DMS53 treated with DMSO at 0.1 percent for 48 hours (cell line): ENCODE measurements around the gene TAF1C.
"Not testable (repeated sequence)": the region's sequence is repeated elsewhere in the genome, so short reads cannot be mapped to it uniquely, and the experiment has no call there.

ENCODE experiments used
- DNase-seq: peaks from one replicate; lab custom pipeline; 2025; ENCODE audit not compliant: unreplicated experiment; lab: John Stamatoyannopoulos, UW

The TAF1C gene

GRCh38 chr16:84212631-84213030, 25.8 kb upstream of the TAF1C start:
- DNase-seq: no peak

DNA sequence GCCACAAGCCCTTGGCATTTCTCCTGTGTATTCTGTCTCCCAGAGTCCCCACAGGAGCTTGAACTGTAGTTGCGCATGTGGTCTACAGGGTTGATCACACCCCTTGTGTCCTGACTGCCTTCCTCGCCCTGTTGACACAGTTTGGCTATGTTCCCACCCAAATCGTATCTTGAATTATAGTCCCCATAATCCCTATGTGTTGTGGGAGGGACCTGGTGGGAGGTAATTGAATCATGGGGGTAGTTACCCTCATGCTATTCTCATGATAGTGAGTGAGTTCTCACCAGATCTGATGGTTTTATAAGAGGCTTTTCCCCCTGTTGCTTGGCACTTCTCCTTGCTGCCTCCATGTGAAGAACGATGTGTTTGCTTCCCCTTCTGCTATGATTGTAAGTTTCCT, 25.3 kb upstream of the TAF1C start:
- no peak for DNase-seq

DNA sequence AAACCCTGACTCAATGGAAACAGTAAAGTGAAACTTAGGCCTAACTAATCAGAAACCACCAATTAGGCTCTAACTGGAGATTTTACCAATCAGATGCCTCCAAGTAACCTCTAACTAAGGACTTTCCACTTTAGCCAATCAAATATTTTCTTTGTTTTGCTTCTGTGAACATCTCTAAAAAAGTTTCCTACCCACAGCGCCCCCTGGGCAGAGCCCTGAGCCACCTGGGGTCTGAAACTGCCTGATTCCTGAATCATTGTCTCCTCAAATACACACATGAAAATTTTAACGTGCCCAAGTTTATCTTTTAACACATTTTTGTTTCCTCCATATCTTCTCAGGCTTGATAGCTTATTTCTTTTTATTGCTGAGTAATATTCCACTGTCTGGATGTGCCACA, 23.1 kb upstream of the TAF1C start:
- no peak for DNase-seq

DNA sequence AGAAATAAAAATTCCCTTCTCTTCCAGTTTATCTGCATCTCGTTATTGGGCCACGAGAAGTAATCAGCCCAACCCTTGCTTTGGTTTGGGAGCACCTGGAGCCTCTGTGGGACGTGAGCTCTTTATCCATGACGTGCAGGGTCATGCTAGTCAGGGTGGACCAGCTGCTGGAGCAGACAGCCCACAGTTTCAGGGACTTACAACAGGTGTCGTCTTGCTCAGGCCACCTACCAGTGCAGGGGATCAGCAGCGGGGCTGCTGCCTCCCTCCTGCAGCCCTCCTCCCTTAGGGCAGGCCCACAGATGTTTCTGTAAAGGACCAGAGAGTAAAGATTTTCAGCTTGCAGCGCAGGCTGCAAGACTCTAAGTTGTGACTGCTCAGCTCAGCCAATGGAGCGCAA, 21.0 kb upstream of the TAF1C start:
- no peak for DNase-seq

- DNase-seq: no peak
Measured at GRCh38 chr16:84207251-84207650, 20.4 kb upstream of the TAF1C start.

- no peak for DNase-seq
Measured at GRCh38 chr16:84205976-84206691, 19.3 kb upstream of the TAF1C start.

DNA sequence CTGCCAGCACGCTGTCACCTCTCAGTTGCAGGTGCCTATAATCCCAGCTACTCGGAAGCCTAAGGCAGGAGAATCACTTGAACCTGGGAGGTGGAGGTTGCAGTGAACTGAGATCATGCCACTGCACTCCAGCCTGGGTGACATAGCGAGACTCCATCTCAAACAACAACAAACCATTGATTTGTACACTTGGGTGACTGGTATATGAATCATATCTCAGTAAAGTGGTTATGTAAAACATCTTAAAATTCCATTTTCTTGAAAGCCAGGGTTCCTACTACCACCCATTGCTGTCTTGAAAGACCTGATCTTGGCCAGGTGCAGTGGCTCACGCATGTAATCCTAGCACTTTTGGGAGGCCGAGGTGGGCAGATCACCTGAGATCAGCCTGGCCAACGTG, 18.3 kb upstream of the TAF1C start:
- not testable (repeated sequence) for DNase-seq

GRCh38 chr16:84204551-84204950, 17.7 kb upstream of the TAF1C start:
- not testable (repeated sequence) for DNase-seq

DNA sequence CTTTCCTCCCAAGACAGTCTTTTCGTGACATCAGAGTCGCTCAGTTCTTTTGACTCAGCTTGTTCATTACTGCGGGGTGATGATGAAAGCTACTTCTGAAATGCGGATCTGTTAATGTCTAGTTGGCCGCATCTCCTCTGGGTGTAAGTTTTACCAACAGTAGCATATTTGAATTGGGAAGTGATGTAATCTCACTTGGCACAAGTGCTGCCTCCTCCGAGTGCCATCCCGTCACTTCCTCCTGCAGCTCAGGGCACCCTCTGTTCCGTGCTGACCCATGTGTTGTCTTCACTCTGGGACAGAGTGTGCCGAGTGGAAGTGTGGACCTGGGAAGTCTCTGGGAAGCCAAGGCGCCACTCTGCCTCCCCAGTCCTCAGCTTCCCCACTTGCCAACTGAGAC, 13.0 kb upstream of the TAF1C start:
- DNase-seq: no peak

- no peak for DNase-seq
Measured at GRCh38 chr16:84199097-84199496, 12.2 kb upstream of the TAF1C start.

DNA sequence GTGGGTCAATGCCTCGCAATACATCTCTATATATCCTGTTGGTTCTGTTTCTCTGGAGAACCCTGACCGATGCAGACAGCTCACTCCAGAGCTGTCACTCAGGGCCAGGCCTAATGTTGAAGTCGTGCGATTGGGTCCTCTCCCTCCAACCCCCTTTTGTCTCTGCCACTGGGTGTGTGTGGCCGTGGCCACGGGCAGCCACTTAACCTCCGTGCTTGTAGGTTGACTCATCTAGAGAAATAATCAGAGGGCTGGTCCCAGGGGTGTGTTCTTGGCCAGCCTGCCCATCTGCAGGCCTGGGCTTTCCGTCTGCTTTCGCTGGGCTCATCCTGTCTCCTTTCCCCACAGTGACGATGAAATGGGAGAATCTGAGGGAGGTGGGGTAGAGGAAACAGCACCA, 11.5 kb upstream of the TAF1C start:
- no peak for DNase-seq

DNA sequence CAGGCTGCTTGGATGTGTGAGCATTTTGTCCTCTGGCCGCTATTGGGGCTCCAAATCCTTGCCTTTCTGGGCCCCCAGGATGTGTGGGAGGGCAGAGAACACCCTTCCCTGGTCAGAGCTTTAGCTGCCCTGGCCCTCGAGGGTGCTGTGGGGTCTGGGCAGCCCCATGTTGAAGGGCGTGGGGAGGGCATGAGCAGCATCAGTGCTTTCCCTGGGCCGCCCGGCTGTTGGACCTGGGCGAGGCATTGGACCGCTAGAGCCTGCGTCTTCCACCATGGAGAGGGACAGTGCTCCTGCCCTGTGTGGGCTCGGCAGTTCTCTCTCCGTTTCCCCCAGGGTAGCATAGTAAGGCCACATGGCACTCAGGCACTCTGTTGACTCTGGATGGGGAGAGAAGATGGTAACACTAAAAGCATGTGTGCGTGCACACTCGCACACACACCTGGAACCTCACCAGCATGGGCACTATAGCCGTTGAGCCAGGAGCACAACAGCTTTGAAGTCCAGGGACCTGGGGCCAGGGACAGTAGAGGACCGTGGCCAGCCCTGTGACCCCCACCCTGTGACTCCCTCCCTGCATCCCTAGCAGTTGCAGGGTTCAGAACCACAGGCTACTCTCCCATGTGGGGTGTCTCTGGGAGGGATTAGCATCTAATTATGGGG, 10.7 kb upstream of the TAF1C start:
- no peak for DNase-seq

GRCh38 chr16:84196727-84197394, 10.0 kb upstream of the TAF1C start:
- no peak for DNase-seq

- DNase-seq: no peak
Measured at GRCh38 chr16:84196101-84196500, 9.2 kb upstream of the TAF1C start.

GRCh38 chr16:84195201-84196093, 8.6 kb upstream of the TAF1C start:
- DNase-seq: no peak

DNA sequence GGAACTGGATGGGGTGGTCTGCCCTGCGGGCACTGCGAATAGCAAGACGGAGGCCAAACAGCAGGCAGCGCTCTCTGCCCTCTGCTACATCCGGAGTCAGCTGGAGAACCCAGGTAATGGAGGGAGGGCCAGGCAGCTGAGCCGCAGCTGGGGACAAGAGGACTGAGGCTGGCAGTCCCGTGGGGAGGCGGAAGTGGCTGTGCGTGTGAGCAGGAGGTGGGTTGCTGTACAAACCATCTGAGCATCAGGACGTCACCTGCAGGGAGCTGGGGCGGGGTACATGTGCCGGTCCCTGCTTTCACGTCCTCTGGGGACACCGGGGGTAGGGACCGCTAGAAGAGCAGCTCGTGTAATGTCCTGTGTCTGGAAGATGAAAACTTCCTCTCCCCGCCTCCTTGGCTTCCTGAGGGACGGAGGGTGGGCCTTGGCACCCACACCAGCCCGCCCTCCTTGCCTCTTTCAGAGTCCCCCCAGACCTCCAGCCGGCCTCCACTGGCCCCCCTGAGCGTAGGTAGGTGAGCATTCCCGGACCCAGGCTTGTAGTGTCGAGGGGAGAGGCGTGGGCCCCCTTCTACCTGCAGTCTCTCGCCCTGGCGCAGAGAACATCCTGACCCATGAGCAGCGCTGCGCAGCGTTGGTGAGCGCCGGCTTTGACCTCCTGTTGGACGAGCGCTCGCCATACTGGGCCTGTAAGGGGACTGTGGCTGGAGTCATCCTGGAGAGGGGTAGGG, 7.8 kb upstream of the TAF1C start:
- DNase-seq: peak; percentile 9

GRCh38 chr16:84194018-84194417, 7.2 kb upstream of the TAF1C start:
- no peak for DNase-seq

- no peak for DNase-seq
Measured at GRCh38 chr16:84193480-84193879, 6.6 kb upstream of the TAF1C start.

GRCh38 chr16:84191466-84191865, 4.6 kb upstream of the TAF1C start:
- DNase-seq: no peak

GRCh38 chr16:84190731-84191388, 4.0 kb upstream of the TAF1C start, which contains the start of gene ADAD2:
TSS of gene ADAD2 (plus strand) at chr16:84191157. CDS start at chr16:84191231, 74 bp downstream.
- no peak for DNase-seq
